ENCODE data around the gene PLD1. TPM values are rescaled to one million over a fixed set of nuclear protein-coding genes. Genes with fewer than 3 reads are reported as not detected.

PLD1 gene
- total RNA-seq, 3 donors from 2014 or later, result 0.52 to 1.3 (median 0.66) TPM

DNA sequence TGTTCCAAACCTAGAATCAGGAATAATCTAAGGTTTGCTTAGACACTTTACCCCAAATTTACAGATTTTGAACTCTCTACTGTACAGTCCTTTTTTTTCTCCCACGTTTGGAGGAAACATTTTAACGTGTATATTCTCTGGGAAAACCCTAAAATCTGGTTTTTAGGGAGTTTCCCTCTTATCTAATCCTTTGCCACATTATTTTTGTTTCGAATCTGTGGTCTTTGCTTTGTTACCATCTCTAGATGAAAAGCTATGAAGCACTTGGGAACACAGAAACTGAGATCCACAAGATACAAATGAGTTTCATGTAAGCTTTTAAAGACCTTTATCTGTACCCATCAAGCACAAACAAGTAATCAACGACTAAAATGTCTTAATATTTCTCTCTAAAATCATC is 41.3 kb downstream of the PLD1 start:
- H3K9me3 Mint-ChIP-seq, result no peaks in the 10 kb centered on the region
- H3K36me3 Mint-ChIP-seq (ENCODE audit: insufficient read depth), result no peaks in the 10 kb centered on the region
- no peak for ATAC-seq
- no peak for DNase-seq
- no peaks in the 10 kb centered on the region for H3K4me1 Mint-ChIP-seq (ENCODE audit: low read depth)
- peaks cover 5% of the 10 kb centered on the region for H3K27me3 Mint-ChIP-seq (ENCODE audit: low read depth)
- no peak overlapping the region for H3K4me3 Mint-ChIP-seq

DNA sequence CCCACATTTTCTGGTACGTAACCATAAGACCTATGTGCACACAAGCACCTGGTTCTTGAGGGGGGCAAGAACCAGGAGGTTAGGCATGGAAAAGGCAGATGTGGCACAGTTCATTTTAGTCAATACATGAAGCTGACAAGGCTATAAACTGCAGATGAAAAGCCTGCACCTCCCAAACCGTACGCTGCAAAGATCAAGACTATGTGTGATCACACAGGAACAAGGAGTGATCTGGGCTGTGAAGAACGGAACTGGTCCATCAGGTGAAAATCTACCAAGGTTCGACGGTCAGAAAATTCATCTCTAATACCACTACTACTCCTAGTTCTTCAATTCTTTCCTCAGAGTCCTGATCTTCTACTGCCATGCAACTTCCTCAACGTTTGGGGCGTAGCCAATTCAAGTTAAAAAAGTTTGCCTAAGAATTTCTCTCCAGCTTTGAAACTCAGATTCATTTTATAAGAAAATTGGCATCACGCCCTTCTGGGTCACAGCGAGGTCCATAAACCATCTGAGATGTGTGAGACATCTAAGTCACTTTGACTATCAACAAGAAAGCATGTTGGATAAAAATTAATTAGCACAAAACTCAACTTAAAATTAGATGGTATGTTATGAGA is 41.9 kb downstream of the PLD1 start:
- no peak for ATAC-seq
- no peak for DNase-seq
- Mint-ChIP-seq H3K4me3 (no peak overlapping the region), H3K9me3 (no peaks in the 10 kb centered on the region), H3K4me1 (ENCODE audit: low read depth) (no peaks in the 10 kb centered on the region), H3K36me3 (ENCODE audit: insufficient read depth) (no peaks in the 10 kb centered on the region), H3K27me3 (ENCODE audit: low read depth) (peaks cover 5% of the 10 kb centered on the region)

DNA sequence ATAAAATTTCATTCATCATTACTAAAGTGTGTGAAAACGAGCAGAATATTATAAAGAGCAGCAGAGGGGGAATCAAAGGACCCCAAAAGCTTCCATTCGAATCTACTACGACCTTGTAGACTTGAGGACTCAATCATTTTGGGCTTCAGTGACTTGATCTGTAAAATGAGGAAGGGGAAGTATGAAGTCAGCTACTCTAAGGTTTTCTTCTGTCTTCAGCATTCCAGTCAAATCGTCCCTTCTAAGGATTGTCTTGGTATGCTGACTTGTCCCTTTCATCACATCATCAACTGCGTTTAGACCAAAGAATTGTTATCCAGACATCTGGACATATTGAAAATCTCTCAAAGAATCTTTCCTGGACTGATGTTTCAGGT is 44.8 kb downstream of the PLD1 start:
- no peak for DNase-seq
- H3K9me3 Mint-ChIP-seq, result no peaks in the 10 kb centered on the region
- no peak overlapping the region for H3K4me3 Mint-ChIP-seq
- peaks cover 10% of the 10 kb centered on the region for H3K27me3 Mint-ChIP-seq (ENCODE audit: low read depth)
- H3K36me3 Mint-ChIP-seq (ENCODE audit: insufficient read depth), result no peaks in the 10 kb centered on the region
- no peak for ATAC-seq
- no peaks in the 10 kb centered on the region for H3K4me1 Mint-ChIP-seq (ENCODE audit: low read depth)

DNA sequence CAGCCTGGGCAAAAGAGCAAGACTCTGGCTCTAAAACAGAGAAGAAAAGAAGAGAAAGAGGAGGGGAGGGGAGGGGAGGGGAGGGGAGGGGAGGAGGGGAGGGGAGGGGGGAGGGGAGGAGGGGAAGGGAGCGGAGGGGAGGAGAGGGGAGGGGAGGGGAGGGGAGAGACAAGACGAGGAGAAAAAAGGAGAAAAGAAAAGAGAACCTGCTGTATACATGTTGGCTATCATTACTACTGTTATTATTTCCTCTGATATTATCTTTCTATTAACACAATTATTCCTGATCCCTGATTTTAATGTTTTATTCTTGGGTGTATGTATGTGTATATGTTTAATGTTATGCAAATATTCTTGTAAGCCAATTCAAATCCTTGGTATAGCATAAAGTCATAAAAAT is 46.9 kb downstream of the PLD1 start:
- Mint-ChIP-seq H3K4me3 (no peak overlapping the region), H3K9me3 (no peaks in the 10 kb centered on the region), H3K36me3 (ENCODE audit: insufficient read depth) (no peaks in the 10 kb centered on the region), H3K4me1 (ENCODE audit: low read depth) (no peaks in the 10 kb centered on the region), H3K27me3 (ENCODE audit: low read depth) (peaks cover 16% of the 10 kb centered on the region)
- ATAC-seq (no peak), DNase-seq (no peak)

DNA sequence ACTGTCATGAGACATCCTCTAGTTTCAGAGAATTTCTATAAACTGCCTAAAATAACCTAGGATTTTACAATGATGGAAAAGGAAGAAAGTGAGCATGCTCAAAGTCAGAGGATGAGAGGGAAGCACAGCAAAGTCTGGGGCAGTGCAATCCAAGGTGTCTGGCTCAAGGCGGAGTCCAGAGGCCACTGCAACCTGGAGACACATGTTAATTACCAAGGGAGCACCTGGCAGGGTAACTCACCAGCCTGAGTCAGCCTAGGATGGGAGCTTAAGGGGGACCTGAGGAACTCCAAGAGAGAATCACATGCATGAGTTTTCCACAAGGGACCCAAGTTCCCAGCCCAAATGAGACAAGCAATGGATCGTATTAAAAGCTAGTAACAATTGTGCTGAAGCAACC is 49.8 kb downstream of the PLD1 start:
- no peaks in the 10 kb centered on the region for H3K36me3 Mint-ChIP-seq (ENCODE audit: insufficient read depth)
- ATAC-seq, result no peak
- no peaks in the 10 kb centered on the region for H3K9me3 Mint-ChIP-seq
- no peak for DNase-seq
- H3K4me3 Mint-ChIP-seq, result no peak overlapping the region
- peaks cover 16% of the 10 kb centered on the region for H3K27me3 Mint-ChIP-seq (ENCODE audit: low read depth)
- H3K4me1 Mint-ChIP-seq (ENCODE audit: low read depth), result no peaks in the 10 kb centered on the region

DNA sequence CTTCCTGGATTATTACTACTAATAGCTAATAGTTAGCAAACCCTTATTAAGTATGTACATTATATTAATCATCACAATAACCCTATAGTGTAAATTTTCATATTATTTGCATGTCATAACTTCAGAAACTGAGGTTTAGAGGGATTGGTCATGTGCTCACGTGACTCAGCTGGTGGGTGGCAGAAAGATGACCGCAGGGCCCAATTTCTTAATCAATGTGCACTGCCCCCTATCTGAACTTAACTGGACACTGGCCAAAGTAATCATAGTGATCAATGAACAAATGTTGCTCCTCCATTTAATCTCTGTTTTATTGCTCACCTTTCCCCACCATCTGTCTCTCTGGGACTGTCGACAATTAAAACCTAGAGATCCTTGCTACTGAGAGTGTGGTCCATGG is 52.2 kb downstream of the PLD1 start:
- Mint-ChIP-seq H3K4me1 (ENCODE audit: low read depth) (no peaks in the 10 kb centered on the region), H3K4me3 (no peak overlapping the region)

DNA sequence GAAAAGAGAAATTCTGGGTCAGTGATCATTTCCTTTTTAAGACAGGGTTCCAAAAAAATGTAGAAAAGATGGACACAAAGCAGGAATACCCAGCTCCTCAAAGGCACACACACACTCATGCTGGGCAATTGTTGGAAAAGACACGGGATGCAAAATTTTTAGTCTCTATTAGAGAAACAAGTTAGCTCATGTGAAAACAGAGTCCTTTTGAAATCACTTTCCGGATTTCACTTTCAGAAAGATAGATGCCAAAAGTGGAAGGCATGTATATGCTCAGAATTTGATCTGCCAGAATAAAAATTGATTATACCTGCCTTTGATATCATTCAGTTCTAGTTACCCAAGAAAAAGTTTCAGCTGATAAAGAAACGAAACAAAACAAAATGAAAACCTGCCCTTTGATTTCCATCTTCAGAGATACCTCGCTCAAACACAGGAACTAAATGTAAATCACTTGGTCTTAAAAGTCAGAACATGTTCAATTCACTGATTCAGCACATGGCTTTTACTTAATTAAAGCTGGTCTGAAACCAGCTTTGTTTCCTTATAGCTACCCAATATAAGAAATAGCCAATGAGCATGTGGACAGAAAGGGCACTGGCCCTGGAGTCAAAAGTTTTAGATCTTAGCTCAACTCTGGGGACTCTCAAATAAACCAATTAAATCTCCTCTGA is 52.8 kb downstream of the PLD1 start:
- Mint-ChIP-seq H3K27me3 (ENCODE audit: low read depth) (peaks cover 11% of the 10 kb centered on the region), H3K4me1 (ENCODE audit: low read depth) (no peaks in the 10 kb centered on the region), H3K36me3 (ENCODE audit: insufficient read depth) (no peaks in the 10 kb centered on the region), H3K9me3 (no peaks in the 10 kb centered on the region), H3K4me3 (no peak overlapping the region)
- DNase-seq (no peak), ATAC-seq (no peak)

More for the DNA sequence above, 52.2 kb downstream of the PLD1 start:
- no peak for ATAC-seq
- H3K27me3 Mint-ChIP-seq (ENCODE audit: low read depth), result peaks cover 12% of the 10 kb centered on the region
- DNase-seq, result no peak
- H3K36me3 Mint-ChIP-seq (ENCODE audit: insufficient read depth), result no peaks in the 10 kb centered on the region
- H3K9me3 Mint-ChIP-seq, result no peaks in the 10 kb centered on the region

DNA sequence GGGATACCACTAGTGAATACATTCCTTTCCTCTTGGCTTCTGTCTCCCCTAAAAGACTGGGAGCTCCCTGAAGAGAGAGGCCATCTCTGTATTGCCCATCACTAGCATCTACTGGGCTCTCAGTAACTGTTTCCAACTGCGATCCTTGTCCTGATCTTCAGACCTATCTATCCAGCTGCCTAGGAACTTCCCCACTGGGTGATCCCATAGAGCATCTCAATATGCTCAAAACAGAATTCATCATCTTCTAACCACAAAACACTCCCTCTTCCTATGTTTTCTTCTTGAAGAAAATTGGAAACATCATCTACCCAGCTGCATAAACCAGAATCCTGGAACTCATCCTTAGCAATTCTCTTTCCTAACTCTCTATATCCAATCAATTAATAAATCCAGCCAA is 54.6 kb downstream of the PLD1 start:
- Mint-ChIP-seq H3K27me3 (ENCODE audit: low read depth) (peaks cover 9% of the 10 kb centered on the region), H3K36me3 (ENCODE audit: insufficient read depth) (no peaks in the 10 kb centered on the region), H3K4me1 (ENCODE audit: low read depth) (no peaks in the 10 kb centered on the region), H3K4me3 (no peak overlapping the region), H3K9me3 (no peaks in the 10 kb centered on the region)
- ATAC-seq (no peak), DNase-seq (no peak)

DNA sequence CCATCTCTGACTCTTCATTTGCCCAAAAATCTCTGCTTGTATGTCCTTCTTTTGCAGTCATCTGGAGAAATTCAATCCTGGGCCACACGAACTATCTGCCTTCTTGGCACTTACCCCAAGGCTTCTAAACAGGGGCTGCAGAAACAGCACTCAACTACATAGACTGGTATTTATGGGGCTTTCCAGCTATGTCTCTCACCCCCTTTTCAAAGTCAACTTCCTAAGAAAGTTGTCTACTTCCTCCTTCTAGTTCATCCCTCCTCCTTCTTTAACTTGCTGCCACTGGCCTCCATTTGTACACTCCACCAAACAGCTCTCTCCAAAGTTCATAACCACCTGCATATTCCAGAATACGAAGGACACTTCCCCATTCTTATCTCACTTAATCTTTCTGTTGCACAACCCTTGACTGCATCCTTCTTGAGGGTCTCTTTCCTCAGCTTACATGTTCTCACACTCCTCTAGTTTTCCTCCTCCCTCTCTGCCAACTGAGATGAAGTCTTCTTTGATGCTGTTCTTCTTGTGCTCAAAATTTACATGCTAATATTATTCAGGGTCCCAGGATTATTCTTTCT is 55.2 kb downstream of the PLD1 start:
- H3K4me3 Mint-ChIP-seq, result no peak overlapping the region
- no peaks in the 10 kb centered on the region for H3K4me1 Mint-ChIP-seq (ENCODE audit: low read depth)
- no peaks in the 10 kb centered on the region for H3K9me3 Mint-ChIP-seq
- no peaks in the 10 kb centered on the region for H3K36me3 Mint-ChIP-seq (ENCODE audit: insufficient read depth)
- no peak for ATAC-seq
- peaks cover 5% of the 10 kb centered on the region for H3K27me3 Mint-ChIP-seq (ENCODE audit: low read depth)
- no peak for DNase-seq

DNA sequence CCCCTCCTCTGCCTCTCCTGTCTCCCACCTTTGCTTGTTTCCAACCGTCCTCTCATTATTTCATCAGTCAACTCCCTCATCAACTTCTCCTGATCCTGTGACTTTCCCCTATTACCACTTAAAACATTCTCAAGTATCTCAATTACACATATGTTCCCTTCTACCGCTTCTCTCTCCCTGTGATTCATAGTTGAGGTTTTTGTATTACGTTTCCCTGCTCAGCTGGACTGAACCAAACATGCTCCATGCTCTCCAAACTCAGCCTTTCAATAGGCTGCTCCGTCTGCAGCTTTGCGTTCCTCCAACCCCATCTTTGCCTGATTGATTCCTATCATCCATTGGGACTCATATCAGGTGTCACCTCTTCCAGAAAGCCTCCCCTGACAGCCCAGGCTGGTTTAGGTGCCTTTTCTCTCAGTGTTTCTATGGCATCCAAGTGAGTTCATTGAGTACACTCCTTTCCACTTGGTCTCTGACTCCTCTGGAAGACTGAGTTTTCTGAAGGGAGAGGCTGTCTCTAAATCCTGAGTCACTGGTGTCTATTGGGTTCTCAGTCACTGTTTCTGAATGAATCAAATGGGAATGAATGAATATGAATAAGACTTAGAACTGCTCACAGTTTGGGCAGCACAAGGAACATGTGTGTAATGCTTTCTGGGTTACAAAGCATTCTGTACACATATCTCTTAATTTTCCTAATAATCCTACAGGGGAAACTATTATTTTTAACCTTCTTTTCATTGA is 56.4 kb downstream of the PLD1 start:
- Mint-ChIP-seq H3K9me3 (no peaks in the 10 kb centered on the region), H3K4me3 (no peak overlapping the region), H3K4me1 (ENCODE audit: low read depth) (no peaks in the 10 kb centered on the region), H3K36me3 (ENCODE audit: insufficient read depth) (no peaks in the 10 kb centered on the region), H3K27me3 (ENCODE audit: low read depth) (peaks cover 7% of the 10 kb centered on the region)
- no peak for DNase-seq
- ATAC-seq, result peak; percentile 70 to 71

DNA sequence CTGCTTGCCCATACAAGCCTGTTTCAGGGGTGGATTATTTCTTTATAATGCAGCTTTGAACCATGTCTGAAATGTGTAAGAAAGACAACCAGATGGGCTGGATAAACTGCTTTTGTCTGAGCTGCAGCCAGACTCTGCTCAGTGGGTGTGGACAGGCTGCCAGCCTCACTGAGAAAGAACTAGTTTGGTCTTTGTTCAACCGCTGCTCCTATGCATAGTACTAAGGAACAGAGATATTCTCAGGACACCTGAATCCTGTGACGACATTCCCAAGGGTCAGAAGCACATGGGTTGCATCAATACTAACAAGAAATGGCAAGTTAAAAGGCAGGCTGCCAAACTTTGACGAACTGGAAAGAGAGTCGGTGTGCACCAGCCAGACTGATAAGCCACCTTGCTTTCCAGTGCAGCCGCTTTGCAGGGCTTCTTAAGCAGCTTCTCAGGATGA is 57.2 kb downstream of the PLD1 start:
- Mint-ChIP-seq H3K4me1 (ENCODE audit: low read depth) (no peaks in the 10 kb centered on the region), H3K9me3 (no peaks in the 10 kb centered on the region), H3K27me3 (ENCODE audit: low read depth) (peaks cover 11% of the 10 kb centered on the region), H3K4me3 (no peak overlapping the region), H3K36me3 (ENCODE audit: insufficient read depth) (no peaks in the 10 kb centered on the region)
- no peak for ATAC-seq
- DNase-seq, result no peak

DNA sequence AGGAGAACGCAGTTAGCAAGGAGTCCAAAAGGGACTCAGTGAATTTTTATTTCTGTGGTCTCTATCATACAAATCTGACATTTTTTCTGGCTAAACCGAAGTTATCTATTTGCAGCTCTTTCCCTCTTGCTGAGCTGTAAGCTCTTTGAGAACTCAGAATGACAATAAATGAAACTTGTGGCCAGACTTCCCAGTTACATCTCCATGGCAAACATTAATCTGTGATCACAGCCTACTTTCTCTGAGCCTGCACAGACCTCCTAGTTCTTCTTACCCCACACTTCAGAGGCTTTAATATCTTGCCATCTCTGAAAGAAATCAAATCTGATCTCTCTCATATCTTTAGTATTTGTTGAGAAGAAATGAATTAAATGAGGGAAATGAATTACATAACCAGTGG is 58.0 kb downstream of the PLD1 start:
- H3K4me1 Mint-ChIP-seq (ENCODE audit: low read depth), result no peaks in the 10 kb centered on the region
- ATAC-seq (no peak), DNase-seq (no peak)
- H3K27me3 Mint-ChIP-seq (ENCODE audit: low read depth), result peaks cover 9% of the 10 kb centered on the region
- H3K36me3 Mint-ChIP-seq (ENCODE audit: insufficient read depth), result no peaks in the 10 kb centered on the region
- no peaks in the 10 kb centered on the region for H3K9me3 Mint-ChIP-seq
- no peak overlapping the region for H3K4me3 Mint-ChIP-seq

DNA sequence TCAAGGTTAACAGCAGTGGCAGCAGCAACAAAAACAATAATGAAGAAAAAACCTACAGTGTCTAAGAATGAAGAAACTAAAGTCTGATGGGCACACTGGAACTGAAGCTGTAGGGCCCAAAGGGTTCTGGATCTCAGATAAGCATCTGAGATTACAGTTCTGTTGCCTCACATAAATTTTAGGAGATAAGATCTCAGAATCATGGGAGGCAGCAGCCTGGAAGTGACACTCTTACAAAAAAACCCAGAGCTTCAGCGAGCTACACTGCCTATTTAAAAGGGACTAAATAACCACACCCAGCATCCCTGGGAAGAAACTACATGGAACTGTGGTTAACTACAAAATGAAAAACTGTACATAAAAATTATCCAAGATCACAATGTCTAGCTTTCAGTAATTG is 61.2 kb downstream of the PLD1 start:
- H3K36me3 Mint-ChIP-seq (ENCODE audit: insufficient read depth), result no peaks in the 10 kb centered on the region
- H3K27me3 Mint-ChIP-seq (ENCODE audit: low read depth), result peaks cover 14% of the 10 kb centered on the region
- ATAC-seq (no peak), DNase-seq (no peak)
- no peak overlapping the region for H3K4me3 Mint-ChIP-seq
- H3K9me3 Mint-ChIP-seq, result no peaks in the 10 kb centered on the region
- no peaks in the 10 kb centered on the region for H3K4me1 Mint-ChIP-seq (ENCODE audit: low read depth)

DNA sequence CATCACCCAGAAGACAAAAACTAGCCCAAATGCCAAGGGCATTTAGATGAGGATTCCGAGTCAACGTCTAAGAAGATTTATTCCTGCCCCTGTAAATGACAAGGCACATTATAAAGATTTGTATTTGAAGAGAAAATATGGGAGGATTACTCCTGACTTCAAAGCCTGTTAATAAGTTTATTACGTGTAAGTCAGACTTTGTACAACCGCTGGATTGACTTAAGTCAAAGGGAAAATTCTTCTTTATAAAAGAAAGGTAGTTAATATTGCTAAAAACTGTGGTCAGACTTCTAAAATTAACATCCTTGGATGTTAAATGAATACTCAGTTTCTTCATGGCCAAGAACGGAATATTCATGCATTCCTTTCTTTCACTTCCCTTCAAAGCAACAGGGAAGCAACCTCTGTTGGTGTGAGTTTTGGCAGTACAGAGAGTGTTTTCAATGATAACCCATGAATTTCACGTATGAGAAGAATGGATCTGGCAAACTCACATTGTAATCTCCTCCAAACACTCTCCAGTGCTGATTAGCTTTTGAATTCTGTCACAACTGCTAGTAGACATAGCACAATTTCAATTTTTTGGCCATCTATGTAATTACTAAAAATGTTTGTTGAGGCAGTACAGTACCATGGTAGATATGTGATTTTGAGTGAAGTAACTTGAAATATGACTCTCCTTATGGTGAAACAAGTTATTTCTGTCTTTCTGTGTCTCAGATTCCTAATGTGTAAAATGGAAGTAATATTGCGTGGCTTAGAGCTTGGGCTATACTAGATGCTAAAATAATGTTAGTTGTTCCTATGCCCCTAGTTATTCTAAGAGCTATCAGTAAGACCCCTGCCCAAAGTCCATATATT is 62.0 kb downstream of the PLD1 start:
- no peak for ATAC-seq
- H3K27me3 Mint-ChIP-seq (ENCODE audit: low read depth), result peaks cover 20% of the 10 kb centered on the region
- no peaks in the 10 kb centered on the region for H3K36me3 Mint-ChIP-seq (ENCODE audit: insufficient read depth)
- no peaks in the 10 kb centered on the region for H3K4me1 Mint-ChIP-seq (ENCODE audit: low read depth)
- DNase-seq, result no peak
- H3K9me3 Mint-ChIP-seq, result no peaks in the 10 kb centered on the region
- no peak overlapping the region for H3K4me3 Mint-ChIP-seq

All from activated T-cell treated with anti-CD3 and anti-CD28 coated beads, Interleukin-2, amount 50 U/mL, for 4 hours (primary cell).